Measurements from ENCODE around the gene NIPA2.

GRCh38 chr15:22794063-22794462 is 44.4 kb upstream of the NIPA2 start:
- TF ChIP-seq POLR2AphosphoS5 (IDR thresholded peaks at IDR 0.05): no peak
- TF ChIP-seq CTCF (IDR thresholded peaks at IDR 0.05): no peak
- TF ChIP-seq POLR2A (IDR thresholded peaks at IDR 0.05): no peak
- no peak for TF ChIP-seq EP300 (IDR thresholded peaks at IDR 0.05)
